NCI-H82 treated with DMSO at 0.1 percent for 48 hours (cell line): Measurements from ENCODE around the gene FAM219A.
A peak's percentile ranks its signal among the peaks of the same experiment; 100 is the strongest.
"Not testable (repeated sequence)": the region's sequence is repeated elsewhere in the genome, so short reads cannot be mapped to it uniquely, and the experiment has no call there.

Experiments
- DNase-seq: peaks from one replicate; lab custom pipeline; 2025; ENCODE audit not compliant: unreplicated experiment; lab: John Stamatoyannopoulos, UW

The FAM219A gene

DNA sequence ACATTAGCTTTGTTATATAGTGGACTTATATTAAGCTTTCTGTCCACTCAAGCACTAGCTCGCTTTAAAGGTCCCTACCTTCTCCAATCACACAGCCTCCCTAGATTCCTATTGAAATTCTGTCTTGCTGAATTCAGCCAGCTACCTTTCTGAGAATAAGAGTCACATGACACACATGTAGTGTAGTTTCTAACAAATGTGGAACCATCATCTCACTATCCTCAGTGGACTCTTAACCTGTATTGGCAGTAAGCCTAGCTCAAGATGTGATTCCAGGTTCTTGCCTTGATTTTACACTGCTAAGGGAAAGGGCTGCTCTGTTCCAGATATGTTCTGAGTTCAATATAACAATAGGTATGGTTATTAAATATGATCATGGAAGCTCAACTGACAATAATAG lies 11.4 kb downstream of the FAM219A start:
- DNase-seq: no peak

DNA sequence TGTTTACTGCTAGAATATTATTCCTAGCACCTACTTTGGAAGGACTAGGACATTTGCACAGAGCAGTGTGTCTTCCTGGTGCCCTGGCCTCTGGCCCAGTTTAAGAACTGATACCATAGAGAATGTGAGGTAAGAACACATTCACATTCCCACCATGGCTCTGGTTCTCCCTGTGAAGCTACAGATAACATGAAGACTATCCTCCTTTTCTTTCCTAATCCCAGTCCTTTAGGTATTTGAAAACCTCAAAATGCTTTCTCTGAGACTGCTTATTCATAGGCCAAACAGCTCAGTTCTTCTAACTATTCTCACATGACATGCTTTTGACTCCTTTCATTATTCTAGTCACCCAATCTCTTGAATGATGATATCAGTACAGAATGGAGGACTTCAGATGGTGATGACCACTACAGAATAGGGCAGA lies 11.9 kb downstream of the FAM219A start:
- no peak for DNase-seq

- no peak for DNase-seq
These were observed 14.4 kb downstream of the FAM219A start for GRCh38 chr9:34443976-34444375.

GRCh38 chr9:34443533-34443932 lies 14.8 kb downstream of the FAM219A start:
- no peak for DNase-seq

DNA sequence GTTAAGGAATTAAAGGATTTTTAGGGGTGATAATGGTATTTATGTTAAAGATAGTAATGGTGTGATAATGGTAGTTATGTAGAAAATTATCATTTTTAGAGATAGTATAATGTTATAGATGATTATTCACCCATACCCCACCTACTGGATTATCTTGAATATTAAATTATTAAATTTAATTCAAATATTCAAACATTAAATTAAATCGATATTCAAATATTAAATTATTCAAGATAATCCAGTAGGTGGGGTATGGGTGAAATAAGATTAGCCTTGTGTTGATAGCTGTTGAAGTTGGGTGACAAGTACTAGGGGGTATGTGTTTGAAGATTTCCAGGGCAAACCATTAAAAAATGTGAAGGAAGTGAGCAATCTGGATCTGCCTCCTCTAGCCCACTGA lies 15.6 kb downstream of the FAM219A start:
- DNase-seq: no peak

- no peak for DNase-seq
These were observed 18.4 kb downstream of the FAM219A start for GRCh38 chr9:34440017-34440416.

DNA sequence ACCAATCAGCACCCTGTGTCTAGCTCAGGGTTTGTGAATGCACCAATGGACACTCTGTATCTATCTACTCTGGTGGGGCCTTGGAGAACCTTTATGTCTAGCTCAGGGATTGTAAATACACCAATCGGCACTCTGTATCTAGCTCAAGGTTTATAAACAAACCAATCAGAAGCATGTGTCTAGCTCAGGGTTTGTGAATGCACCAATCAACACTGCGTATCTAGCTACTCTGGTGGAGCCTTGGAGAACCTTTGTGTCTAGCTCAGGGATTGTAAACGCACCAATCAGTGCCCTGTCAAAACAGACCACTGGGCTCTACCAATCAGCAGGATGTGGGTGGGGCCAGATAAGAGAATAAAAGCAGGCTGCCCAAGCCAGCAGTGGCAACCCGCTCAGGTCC lies 19.9 kb downstream of the FAM219A start:
- DNase-seq: not testable (repeated sequence)

DNA sequence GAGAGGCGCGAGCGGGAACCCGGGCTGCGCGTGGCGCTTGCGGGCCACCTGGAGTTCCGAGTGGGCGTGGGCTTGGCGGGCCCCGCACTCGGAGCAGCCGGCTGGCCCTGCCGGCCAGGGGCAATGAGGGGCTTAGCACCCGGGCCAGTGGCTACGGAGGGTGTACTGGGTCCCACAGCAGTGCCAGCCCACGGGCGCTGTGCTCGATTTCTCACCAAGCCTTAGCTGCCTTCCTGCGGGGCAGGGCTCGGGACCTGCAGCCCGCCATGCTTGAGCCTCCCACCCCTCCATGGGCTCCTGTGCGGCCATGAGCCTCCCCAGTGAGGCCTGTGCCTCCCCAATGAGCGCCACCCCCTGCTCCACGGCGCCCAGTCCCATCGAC lies 20.5 kb downstream of the FAM219A start:
- DNase-seq: not testable (repeated sequence)

- peak; percentile 46 for DNase-seq
These were observed 21.1 kb downstream of the FAM219A start for GRCh38 chr9:34437006-34437925.

DNA sequence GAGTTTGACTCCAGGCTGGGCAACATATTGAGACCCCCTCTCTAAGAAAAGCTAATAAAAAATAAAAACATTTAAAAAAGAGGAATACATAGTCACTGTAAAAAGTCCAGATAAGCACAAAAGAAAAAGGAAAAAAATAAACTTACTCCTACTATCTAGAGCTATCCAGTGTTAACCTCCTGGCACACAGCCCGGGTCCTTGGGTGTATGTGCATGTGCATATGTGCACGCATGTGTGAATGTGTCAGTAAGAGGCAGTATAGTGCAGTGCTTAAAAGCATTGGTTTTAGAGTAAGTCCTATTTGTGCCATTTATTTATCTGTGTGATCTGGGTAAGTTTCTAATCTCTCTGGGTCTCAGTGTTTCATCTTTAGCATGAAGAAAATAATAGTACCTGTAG lies 26.7 kb downstream of the FAM219A start:
- DNase-seq: no peak

- no peak for DNase-seq
These were observed 27.4 kb downstream of the FAM219A start for GRCh38 chr9:34430843-34431437.

GRCh38 chr9:34428325-34428958 lies 29.9 kb downstream of the FAM219A start:
- DNase-seq: peak; percentile 29

GRCh38 chr9:34426347-34427074 lies 31.9 kb downstream of the FAM219A start:
- no peak for DNase-seq

DNA sequence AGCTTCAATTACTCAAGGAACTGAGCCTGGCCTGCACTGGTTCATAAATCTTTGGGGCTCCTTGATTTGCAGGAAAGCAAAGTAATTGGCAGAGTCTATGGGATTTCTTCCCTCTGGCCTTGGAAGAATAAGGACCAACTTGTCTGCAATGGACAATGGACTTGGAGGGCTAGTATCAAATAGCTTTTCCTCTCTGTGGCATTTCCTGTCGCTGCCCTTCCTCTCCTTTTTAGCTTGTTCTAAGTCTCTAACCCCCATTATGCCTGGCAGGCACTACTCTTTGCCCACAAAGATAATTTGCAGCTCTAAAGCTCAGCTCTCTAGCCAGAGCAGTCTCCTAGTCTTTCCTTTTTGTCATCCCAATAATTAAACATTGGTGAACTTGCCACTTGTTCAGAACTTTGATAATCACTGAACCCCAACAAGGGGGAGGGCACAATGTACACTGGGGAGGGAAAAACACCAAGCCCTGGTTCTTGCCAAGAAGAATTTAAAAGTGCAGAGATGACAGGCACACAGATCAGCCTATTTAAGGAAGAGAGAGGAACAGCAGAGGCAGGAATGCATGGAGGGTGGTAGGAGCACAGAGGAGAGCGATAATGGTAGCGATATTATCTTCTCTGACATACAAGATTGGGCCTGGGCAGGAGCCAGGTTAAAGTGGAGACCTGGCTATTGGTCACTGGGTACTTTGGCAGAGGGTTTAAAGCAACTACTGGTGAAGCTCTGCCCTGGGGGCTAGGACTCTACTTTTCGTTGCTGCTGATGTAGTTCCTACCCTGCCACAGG lies 38.5 kb downstream of the FAM219A start:
- no peak for DNase-seq

- no peak for DNase-seq
These were observed 40.6 kb downstream of the FAM219A start for GRCh38 chr9:34417734-34418133.

- DNase-seq: no peak
These were observed 45.0 kb downstream of the FAM219A start for GRCh38 chr9:34413231-34413852.

DNA sequence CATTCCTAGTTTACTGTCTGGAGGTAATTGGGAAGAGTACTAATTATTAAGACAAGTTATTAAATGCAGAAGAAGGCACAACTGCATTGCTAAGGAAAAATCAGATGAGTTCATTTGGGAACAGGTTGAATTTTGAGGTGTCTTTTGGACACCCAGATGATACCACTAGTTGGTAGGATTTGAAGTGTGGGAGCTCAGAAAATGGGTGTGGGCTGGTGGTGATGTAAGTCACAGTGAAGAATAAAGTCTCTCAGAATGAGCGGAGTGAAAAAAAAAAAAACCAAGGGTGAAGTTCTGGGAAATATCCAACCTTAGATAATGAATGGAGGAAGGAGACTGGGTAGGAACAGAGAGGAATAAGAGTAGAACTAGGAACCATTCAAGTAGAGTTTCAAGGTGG lies 46.0 kb downstream of the FAM219A start:
- no peak for DNase-seq

- no peak for DNase-seq
These were observed 49.2 kb downstream of the FAM219A start for GRCh38 chr9:34409154-34409553.

DNA sequence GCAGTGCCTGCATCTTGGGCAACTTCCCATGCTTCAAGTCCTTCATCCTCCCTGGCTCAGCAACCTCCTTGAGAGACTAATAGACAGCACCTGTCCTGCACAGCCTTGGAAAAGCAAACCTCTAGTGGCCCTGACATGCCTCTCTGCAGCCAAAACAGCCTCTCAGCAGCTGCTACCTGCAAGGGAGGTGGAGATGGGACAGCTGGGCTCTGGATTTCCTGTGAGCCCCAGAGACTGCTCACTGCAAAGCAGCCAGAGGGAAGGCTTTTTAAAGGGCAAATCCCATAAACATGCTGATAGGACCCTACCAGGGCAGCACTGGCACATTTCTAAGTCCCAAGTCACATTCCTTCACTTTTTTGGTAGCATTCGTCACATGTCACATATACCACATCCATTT lies 50.2 kb downstream of the FAM219A start:
- no peak for DNase-seq

GRCh38 chr9:34406219-34406618 lies 52.2 kb downstream of the FAM219A start:
- no peak for DNase-seq
